GM12801 (cell line): Measurements from ENCODE around the gene NLRP5.

Experiments
- CTCF ChIP-seq: IDR thresholded peaks from one replicate; pipeline ENCODE4 v1.5.1; 2011; ENCODE audit warnings: control low read depth; ENCODE audit not compliant: insufficient read length; ENCODE audit errors: extremely low read depth

NLRP5 gene

DNA sequence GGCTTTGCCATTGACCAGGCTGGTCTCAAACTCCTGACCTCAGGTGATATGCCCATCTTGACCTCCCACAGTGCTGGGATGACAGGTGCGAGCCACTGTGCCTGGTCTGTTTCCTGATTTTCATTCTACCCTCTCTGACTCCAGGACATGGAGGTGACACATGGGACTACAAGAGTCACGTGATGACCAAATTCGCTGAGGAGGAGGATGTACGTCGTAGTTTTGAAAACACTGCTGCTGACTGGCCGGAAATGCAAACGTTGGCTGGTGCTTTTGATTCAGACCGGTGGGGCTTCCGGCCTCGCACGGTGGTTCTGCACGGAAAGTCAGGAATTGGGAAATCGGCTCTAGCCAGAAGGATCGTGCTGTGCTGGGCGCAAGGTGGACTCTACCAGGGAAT, 40.2 kb downstream of the NLRP5 start:
- TF ChIP-seq CTCF, result no peak

DNA sequence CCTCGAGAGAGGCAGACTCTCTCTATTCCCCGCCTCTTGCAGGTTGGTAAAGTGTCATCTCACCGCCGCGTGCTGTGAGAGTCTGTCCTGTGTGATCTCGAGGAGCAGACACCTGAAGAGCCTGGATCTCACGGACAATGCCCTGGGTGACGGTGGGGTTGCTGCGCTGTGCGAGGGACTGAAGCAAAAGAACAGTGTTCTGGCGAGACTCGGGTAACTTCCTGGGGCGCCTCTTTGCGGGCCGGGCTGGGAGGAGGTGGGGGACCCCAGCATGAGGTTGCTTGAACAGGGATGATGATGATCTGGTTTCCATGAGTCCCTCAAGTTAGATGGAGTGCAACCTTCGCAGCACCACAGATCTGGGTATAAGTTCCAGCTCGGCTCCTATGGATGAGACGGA, 67.0 kb downstream of the NLRP5 start:
- TF ChIP-seq CTCF, result no peak

GRCh38 chr19:56066152-56067023, 79.8 kb downstream of the NLRP5 start:
- TF ChIP-seq CTCF, result no peak

DNA sequence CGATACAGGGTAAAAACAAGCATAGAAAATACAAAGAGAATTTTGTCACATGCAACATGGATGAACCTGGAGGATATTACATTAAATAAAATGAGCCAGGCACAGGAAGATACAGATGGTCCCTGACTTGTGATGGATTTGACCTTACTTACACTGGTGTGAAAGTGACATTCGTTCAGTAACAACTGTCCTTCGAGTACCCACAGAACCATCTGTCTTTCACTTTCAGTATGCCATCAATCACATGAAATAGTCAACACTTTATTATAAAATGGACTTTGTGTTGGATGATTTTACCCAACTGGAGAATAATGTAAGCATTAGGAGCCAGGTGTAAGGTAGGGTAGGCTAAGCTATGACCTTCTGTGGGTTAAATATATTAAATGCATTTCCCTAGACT, 83.1 kb downstream of the NLRP5 start:
- no peak for TF ChIP-seq CTCF

- no peak for TF ChIP-seq CTCF
Observed at GRCh38 chr19:56071151-56071550, 84.6 kb downstream of the NLRP5 start.

GRCh38 chr19:56076498-56076897, 89.9 kb downstream of the NLRP5 start:
- TF ChIP-seq CTCF, result no peak

DNA sequence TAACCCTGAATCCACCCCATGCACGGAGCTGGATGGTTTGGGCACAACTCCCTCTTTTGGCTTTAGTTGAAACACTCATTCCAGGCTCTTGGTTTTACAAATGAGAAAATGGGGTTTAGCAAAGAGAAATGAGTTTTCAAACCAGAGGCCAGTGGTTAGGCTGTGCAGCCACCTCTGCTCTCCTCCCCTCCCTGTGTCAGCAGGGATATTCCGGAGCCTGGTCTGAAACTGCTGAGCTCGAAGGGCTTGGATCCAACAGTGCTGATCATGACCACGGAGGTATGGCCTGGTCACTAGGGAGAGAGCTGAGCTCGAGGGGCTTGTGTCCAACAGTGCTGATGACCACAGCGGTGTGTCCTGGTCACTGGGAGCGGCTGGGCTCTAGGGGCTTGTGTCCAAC, 93.0 kb downstream of the NLRP5 start:
- TF ChIP-seq CTCF, result no peak
